Measurements from ENCODE around the gene AP1S3. TPM values are rescaled to one million over a fixed set of nuclear protein-coding genes. Genes with fewer than 3 reads are reported as not detected.

The AP1S3 gene
- total RNA-seq, 1 experiment from 2014 or later: 17.4 TPM

GRCh38 chr2:223828314-223828713 is 9.1 kb downstream of the AP1S3 start (continued):
- TF ChIP-seq E2F5 (CRISPR knock-in tag; IDR thresholded peaks at IDR 0.05) (no peak), SOX15 (CRISPR knock-in tag; IDR thresholded peaks at IDR 0.05) (no peak), ZNF512 (CRISPR knock-in tag; IDR thresholded peaks at IDR 0.05; ENCODE audit: borderline replicate concordance) (no peak), ETV6 (CRISPR knock-in tag; IDR thresholded peaks at IDR 0.05) (no peak)
- TF ChIP-seq, protein P1, sequence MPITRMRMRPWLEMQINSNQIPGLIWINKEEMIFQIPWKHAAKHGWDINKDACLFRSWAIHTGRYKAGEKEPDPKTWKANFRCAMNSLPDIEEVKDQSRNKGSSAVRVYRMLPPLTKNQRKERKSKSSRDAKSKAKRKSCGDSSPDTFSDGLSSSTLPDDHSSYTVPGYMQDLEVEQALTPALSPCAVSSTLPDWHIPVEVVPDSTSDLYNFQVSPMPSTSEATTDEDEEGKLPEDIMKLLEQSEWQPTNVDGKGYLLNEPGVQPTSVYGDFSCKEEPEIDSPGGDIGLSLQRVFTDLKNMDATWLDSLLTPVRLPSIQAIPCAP (CRISPR knock-in tag; IDR thresholded peaks at IDR 0.05): no peak

- ATAC-seq: no peak
- CTCF ChIA-PET: no interaction called here
Measured at GRCh38 chr2:223826995-223827394, 10.4 kb downstream of the AP1S3 start.

DNA sequence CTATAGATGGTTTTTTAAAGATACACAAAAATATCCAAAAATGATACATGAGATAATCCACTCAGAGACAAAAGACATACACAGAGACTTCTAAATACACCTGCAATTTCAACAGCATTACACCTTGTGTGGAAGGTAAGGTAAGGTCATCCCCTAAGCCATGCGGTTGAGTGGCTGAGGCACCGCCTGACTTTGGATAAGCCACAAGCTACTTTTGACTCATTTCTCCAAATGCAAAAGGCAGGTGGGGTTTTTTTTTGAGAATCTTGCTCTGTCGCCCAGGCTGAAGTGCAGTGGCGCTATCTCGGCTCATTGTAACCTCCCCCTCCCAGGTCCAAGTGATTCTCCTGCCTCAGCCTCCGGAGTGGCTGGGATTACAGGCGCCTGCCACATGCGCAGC is 13.1 kb downstream of the AP1S3 start:
- POLR2A ChIA-PET: no interaction called here
- TF ChIP-seq ZNF671 (CRISPR knock-in tag; IDR thresholded peaks at IDR 0.05) (no peak), ZNF423 (CRISPR knock-in tag; IDR thresholded peaks at IDR 0.05) (no peak), E2F4 (CRISPR knock-in tag; IDR thresholded peaks at IDR 0.05; ENCODE audit: borderline replicate concordance, low read depth) (no peak), FOXK1 (CRISPR knock-in tag; IDR thresholded peaks at IDR 0.05) (no peak), SOX15 (CRISPR knock-in tag; IDR thresholded peaks at IDR 0.05) (no peak), IRF2 (CRISPR knock-in tag; IDR thresholded peaks at IDR 0.05; ENCODE audit: borderline replicate concordance, low read depth) (no peak), ZNF219 (CRISPR knock-in tag; IDR thresholded peaks at IDR 0.05; ENCODE audit: borderline replicate concordance) (no peak), JUN (CRISPR knock-in tag; IDR thresholded peaks at IDR 0.05) (no peak)
- TF ChIP-seq, protein P1 (CRISPR knock-in tag; IDR thresholded peaks at IDR 0.05): no peak
- TF ChIP-seq, protein P2, sequence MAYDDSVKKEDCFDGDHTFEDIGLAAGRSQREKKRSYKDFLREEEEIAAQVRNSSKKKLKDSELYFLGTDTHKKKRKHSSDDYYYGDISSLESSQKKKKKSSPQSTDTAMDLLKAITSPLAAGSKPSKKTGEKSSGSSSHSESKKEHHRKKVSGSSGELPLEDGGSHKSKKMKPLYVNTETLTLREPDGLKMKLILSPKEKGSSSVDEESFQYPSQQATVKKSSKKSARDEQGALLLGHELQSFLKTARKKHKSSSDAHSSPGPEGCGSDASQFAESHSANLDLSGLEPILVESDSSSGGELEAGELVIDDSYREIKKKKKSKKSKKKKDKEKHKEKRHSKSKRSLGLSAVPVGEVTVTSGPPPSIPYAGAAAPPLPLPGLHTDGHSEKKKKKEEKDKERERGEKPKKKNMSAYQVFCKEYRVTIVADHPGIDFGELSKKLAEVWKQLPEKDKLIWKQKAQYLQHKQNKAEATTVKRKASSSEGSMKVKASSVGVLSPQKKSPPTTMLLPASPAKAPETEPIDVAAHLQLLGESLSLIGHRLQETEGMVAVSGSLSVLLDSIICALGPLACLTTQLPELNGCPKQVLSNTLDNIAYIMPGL (CRISPR knock-in tag; IDR thresholded peaks at IDR 0.05): no peak
- TF ChIP-seq, protein P3, sequence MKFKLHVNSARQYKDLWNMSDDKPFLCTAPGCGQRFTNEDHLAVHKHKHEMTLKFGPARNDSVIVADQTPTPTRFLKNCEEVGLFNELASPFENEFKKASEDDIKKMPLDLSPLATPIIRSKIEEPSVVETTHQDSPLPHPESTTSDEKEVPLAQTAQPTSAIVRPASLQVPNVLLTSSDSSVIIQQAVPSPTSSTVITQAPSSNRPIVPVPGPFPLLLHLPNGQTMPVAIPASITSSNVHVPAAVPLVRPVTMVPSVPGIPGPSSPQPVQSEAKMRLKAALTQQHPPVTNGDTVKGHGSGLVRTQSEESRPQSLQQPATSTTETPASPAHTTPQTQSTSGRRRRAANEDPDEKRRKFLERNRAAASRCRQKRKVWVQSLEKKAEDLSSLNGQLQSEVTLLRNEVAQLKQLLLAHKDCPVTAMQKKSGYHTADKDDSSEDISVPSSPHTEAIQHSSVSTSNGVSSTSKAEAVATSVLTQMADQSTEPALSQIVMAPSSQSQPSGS (CRISPR knock-in tag; IDR thresholded peaks at IDR 0.05; ENCODE audit: borderline replicate concordance, low read depth): no peak
- Mint-ChIP-seq H3K27me3 (ENCODE audit: low read depth) (no peaks in the 10 kb centered on the region), H3K27ac (no peak overlapping the region), H3K4me1 (peaks cover 18% of the 10 kb centered on the region), H3K9me3 (no peaks in the 10 kb centered on the region), H3K4me3 (no peak overlapping the region), H3K36me3 (no peaks in the 10 kb centered on the region; the same call in 1 of the 2 replicates)
- no peak for ATAC-seq
- CTCF ChIA-PET: no interaction called here
- no peak for DNase-seq (ENCODE audit: low spot score)

More at GRCh38 chr2:223826995-223827394, 10.4 kb downstream of the AP1S3 start:
- Mint-ChIP-seq H3K27me3 (ENCODE audit: low read depth) (no peaks in the 10 kb centered on the region), H3K36me3 (no peaks in the 10 kb centered on the region; the same call in 1 of the 2 replicates), H3K27ac (no peak overlapping the region), H3K9me3 (no peaks in the 10 kb centered on the region), H3K4me3 (no peak overlapping the region), H3K4me1 (peaks cover 8% of the 10 kb centered on the region)
- POLR2A ChIA-PET: no interaction called here
- no peak for DNase-seq (ENCODE audit: low spot score)
- no peak for TF ChIP-seq GTF2I (CRISPR knock-in tag; conservative IDR thresholded peaks at IDR 0.05)
- TF ChIP-seq FOXP1 (CRISPR knock-in tag; IDR thresholded peaks at IDR 0.05; ENCODE audit: borderline replicate concordance): no peak
- no peak for TF ChIP-seq ZNF263 (CRISPR knock-in tag; IDR thresholded peaks at IDR 0.05; ENCODE audit: low read depth)
